ENCODE measurements around the gene SPOCK2.

SPOCK2 gene

GRCh38 chr10:72020914-72021809, 67.2 kb downstream of the SPOCK2 start:
- no peak overlapping the region for H3K4me3 ChIP-seq (ENCODE audit: low read depth, low read length)
- no peak for DNase-seq (ENCODE audit: low read depth)
- TF ChIP-seq, protein P1, sequence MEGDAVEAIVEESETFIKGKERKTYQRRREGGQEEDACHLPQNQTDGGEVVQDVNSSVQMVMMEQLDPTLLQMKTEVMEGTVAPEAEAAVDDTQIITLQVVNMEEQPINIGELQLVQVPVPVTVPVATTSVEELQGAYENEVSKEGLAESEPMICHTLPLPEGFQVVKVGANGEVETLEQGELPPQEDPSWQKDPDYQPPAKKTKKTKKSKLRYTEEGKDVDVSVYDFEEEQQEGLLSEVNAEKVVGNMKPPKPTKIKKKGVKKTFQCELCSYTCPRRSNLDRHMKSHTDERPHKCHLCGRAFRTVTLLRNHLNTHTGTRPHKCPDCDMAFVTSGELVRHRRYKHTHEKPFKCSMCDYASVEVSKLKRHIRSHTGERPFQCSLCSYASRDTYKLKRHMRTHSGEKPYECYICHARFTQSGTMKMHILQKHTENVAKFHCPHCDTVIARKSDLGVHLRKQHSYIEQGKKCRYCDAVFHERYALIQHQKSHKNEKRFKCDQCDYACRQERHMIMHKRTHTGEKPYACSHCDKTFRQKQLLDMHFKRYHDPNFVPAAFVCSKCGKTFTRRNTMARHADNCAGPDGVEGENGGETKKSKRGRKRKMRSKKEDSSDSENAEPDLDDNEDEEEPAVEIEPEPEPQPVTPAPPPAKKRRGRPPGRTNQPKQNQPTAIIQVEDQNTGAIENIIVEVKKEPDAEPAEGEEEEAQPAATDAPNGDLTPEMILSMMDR (IDR thresholded peaks at IDR 0.05; ENCODE audit: low read depth, low read length, missing control alignments): no peak

DNA sequence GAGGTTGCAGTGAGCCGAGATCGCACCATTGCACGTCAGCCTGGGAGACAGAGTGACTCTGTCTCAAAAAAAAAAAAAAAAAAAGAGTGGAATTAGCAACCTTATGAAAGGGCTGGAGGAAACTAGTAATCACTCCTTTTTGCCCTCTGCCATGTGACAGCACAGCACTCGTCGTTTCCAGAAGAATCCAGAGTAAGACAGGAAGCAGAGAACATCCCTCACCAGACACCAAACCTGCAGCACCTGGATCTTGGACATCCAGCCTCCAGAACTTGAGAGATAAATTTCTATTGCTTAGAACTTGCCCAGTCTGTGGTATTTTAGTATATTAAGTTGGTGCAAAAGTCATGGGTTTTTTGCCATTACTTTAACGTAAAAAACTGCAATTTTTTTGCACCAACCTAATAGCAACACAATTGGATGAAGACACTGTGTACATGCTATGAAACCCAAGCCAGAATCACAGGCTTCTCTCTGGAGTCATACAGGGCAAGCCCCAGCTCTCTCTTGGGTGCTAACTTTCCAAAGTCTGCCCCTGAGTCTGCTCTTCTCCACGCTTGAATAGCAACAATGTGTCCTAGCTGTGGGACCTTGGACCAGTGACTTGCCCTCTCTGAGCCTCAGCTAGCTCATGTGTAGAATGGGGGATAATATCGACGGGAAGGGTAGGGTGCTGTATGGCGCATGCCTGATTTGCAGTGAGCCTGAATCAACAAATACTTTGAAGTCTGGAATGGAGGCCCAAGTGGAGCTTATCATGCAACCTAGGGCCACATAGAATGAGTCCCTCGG, 69.1 kb downstream of the SPOCK2 start:
- H3K4me3 ChIP-seq (ENCODE audit: low read depth, low read length): no peak overlapping the region
- TF ChIP-seq, protein P1 (IDR thresholded peaks at IDR 0.05; ENCODE audit: low read depth, low read length, missing control alignments): no peak
- no peak for DNase-seq (ENCODE audit: low read depth)

DNA sequence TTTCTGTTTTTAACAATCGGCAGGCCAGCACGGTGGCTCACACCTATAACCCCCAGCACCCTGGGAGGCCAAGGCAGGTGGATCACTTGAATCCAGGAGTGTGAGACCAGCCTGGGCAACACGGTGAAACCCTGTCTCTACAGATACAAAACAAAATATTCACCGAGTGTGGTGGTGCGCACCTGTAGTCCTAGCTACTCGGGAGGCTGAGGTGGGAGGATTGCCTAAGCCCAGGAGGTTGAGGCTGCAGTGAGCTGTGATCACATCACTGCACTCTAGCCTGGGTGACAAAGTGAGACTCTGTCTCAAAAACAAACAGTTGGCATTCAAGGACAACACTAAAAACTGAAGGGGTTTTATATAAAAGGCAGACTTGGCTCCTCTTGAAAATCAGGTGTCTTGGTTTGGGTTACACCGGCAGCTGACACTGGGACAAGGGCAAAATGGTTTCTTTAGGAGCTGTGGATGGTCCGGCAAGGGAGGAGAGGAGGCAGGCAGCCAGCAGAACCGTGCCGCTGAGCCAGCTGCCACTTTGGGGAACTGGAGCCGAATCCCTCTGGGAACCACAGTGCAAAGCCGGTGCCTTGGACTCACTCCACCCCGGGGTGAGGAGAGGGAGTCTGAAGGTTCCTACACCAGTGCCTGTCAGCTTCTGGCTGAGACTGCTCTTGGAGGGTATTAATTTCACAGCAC, 71.6 kb downstream of the SPOCK2 start:
- H3K4me3 ChIP-seq (ENCODE audit: low read depth, low read length): no peak overlapping the region
- DNase-seq (ENCODE audit: low read depth): no peak
- TF ChIP-seq, protein P1 (IDR thresholded peaks at IDR 0.05; ENCODE audit: low read depth, low read length, missing control alignments): no peak

DNA sequence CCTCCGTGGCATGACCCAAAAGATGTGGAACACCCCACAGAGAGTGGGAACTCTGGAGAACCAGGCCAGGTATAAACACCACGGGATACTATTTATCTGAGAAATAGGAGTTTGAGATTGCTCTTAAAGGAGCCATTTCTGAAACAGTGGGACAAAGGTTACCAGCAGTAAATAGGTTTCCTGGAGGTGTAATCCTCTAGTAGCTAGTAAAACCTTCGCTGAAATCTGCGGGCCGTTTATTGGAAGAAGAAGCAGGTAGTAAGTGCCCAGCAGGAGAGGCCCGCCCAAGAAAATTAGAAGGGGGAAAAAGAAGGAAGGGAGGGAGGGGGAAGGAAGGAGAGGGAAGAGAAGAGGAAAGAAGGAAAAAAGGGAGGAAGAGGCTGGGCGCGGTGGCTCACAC, 72.5 kb downstream of the SPOCK2 start:
- H3K4me3 ChIP-seq (ENCODE audit: low read depth, low read length): no peak overlapping the region
- TF ChIP-seq, protein P1 (IDR thresholded peaks at IDR 0.05; ENCODE audit: low read depth, low read length, missing control alignments): no peak
- no peak for DNase-seq (ENCODE audit: low read depth)

- no peak for DNase-seq (ENCODE audit: low read depth)
- TF ChIP-seq, protein P1 (IDR thresholded peaks at IDR 0.05; ENCODE audit: low read depth, low read length, missing control alignments): no peak
- no peak overlapping the region for H3K4me3 ChIP-seq (ENCODE audit: low read depth, low read length)
Observed at GRCh38 chr10:72014785-72015480, 73.4 kb downstream of the SPOCK2 start.

DNA sequence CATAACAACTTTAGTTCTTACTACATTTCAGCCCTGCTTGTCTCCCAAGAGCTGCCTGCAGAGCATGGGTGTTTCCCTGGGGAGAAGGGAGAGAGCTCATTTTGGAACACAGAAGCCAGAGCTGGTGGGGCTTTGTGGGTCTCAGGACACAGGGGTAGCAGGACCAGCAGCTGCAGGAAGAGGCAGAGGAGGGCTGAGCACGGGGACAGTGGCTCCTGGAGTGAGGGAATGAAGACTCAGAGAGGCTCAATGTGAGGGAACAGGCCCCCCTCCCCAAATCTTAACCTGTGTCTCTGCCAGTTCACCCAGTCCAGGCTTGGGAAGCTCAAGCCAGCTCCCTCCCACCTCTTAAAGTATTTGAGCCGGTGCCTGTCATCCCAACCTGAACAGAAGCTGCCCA, 74.2 kb downstream of the SPOCK2 start:
- DNase-seq (ENCODE audit: low read depth): no peak

More for the DNA sequence above, 74.2 kb downstream of the SPOCK2 start:
- TF ChIP-seq, protein P1 (IDR thresholded peaks at IDR 0.05; ENCODE audit: low read depth, low read length, missing control alignments): no peak
- H3K4me3 ChIP-seq (ENCODE audit: low read depth, low read length): no peak overlapping the region
